WERI-Rb-1 (cell line): ENCODE results near the gene ACSS2.

Experiments
- DNase-seq: peaks from one replicate; pipeline ENCODE4 v3.0.0-alpha.2; 2020
- H3K27ac ChIP-seq: fragments of 250-450 bp; sonication (Bioruptor Pico); 2 replicates; pipeline ENCODE4 v1.5.1; 2020; ENCODE audit warnings: mild to moderate bottlenecking, moderate library complexity
- H3K27me3 ChIP-seq: fragments of 250-450 bp; sonication (Bioruptor Pico); 2 replicates; pipeline ENCODE4 v1.5.1; 2021; ENCODE audit warnings: mild to moderate bottlenecking, low read depth, moderate library complexity; ENCODE audit not compliant: insufficient read depth, severe bottlenecking
- H3K36me3 ChIP-seq: fragments of 250-450 bp; sonication (Bioruptor Pico); 2 replicates; pipeline ENCODE4 v1.5.1; 2020; ENCODE audit warnings: mild to moderate bottlenecking, moderate library complexity
- H3K4me3 ChIP-seq: 2 replicates; pipeline ENCODE4 v1.5.1; 2011; ENCODE audit warnings: low read depth, mild to moderate bottlenecking, control low read depth, low read length
- H3K9me3 ChIP-seq: fragments of 250-450 bp; sonication (Bioruptor Pico); 2 replicates; pipeline ENCODE4 v1.5.1; 2021; ENCODE audit warnings: mild to moderate bottlenecking, moderate library complexity; ENCODE audit not compliant: severe bottlenecking
- TF ChIP-seq, protein P1 (sequence below): IDR thresholded peaks from 2 replicates; pipeline ENCODE4 v1.5.1; 2011; ENCODE audit warnings: low read depth, mild to moderate bottlenecking, control low read depth, inconsistent platforms, low read length

The ACSS2 gene

DNA sequence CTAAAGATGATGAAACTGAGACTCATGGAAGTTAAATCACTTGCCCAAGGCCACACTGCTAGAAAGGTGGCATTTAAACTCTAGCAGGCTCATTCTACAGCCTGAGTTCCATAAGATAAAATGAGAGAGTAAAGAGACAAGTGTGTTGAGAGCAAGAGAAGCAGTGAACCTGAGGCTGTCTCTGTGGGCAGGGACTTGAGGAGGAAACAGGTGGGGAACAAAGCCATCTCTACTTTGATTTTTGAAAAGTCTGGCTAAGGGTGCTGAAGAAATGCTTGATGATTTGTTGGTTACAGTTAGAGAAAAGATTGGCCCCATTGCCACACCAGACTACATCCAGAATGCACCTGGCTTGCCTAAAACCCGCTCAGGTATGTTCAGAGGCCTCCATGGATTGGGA lies 50.2 kb downstream of the ACSS2 start:
- no peak for DNase-seq
- no peaks in the 10 kb centered on the region for H3K27me3 ChIP-seq

DNA sequence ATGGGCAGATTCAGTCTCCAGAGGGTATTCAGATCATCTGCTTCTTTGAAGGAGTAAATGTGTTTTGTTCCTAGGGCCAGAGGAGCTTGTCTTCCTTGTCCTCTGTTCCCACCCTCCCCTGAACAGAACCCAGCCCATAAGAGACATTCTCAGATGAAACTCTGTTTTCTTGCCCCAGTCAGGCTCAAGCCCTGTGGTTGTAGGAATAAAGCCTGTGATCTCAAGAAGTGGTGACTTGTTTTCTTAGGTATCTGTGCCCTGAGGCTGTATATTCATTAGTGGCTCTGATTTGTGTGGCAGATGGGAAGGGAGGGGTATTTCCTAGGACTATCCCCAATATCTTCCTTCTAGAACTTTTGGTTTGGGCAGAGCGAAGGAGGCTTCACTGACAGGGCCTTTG lies 51.3 kb downstream of the ACSS2 start:
- H3K36me3 ChIP-seq: peaks cover 26% of the 10 kb centered on the region
- TF ChIP-seq, protein P1, sequence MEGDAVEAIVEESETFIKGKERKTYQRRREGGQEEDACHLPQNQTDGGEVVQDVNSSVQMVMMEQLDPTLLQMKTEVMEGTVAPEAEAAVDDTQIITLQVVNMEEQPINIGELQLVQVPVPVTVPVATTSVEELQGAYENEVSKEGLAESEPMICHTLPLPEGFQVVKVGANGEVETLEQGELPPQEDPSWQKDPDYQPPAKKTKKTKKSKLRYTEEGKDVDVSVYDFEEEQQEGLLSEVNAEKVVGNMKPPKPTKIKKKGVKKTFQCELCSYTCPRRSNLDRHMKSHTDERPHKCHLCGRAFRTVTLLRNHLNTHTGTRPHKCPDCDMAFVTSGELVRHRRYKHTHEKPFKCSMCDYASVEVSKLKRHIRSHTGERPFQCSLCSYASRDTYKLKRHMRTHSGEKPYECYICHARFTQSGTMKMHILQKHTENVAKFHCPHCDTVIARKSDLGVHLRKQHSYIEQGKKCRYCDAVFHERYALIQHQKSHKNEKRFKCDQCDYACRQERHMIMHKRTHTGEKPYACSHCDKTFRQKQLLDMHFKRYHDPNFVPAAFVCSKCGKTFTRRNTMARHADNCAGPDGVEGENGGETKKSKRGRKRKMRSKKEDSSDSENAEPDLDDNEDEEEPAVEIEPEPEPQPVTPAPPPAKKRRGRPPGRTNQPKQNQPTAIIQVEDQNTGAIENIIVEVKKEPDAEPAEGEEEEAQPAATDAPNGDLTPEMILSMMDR: no peak
- H3K9me3 ChIP-seq: no peaks in the 10 kb centered on the region
- H3K27ac ChIP-seq: no peak overlapping the region
- H3K4me3 ChIP-seq: no peak overlapping the region
- no peaks in the 10 kb centered on the region for H3K27me3 ChIP-seq
- no peak for DNase-seq

More for the DNA sequence above, 50.2 kb downstream of the ACSS2 start:
- Histone ChIP-seq H3K36me3 (peaks cover 26% of the 10 kb centered on the region), H3K4me3 (no peak overlapping the region), H3K27ac (no peak overlapping the region), H3K9me3 (no peaks in the 10 kb centered on the region)
- TF ChIP-seq, protein P1: no peak

GRCh38 chr20:34928411-34928810 lies 52.0 kb downstream of the ACSS2 start:
- TF ChIP-seq, protein P1: no peak
- Histone ChIP-seq H3K36me3 (peaks cover 29% of the 10 kb centered on the region), H3K27me3 (no peaks in the 10 kb centered on the region)

DNA sequence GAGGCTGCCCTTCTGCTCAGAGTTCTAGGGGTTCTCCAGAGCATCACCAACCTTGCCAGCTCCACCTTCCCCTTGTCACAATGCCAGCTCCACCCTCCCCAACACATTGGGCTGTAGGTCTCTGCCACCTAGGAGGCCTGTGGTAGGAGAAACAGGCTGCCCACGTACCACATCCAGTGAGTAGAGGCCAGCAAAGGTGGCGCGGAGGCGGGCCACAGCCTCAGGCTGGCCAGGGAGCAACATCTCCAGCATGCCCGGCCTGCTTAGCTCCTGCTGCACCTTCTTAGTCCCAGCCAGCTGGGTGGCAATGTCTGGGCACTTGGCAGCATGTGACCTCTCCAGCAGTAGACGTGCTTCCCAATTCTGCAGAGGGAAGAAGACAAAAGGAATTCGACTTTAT lies 55.4 kb downstream of the ACSS2 start:
- Histone ChIP-seq H3K36me3 (peaks cover 38% of the 10 kb centered on the region), H3K27me3 (no peaks in the 10 kb centered on the region), H3K27ac (no peak overlapping the region), H3K9me3 (no peaks in the 10 kb centered on the region), H3K4me3 (no peak overlapping the region)
- DNase-seq: no peak
- TF ChIP-seq, protein P1: no peak

More at GRCh38 chr20:34928411-34928810, 52.0 kb downstream of the ACSS2 start:
- Histone ChIP-seq H3K4me3 (no peak overlapping the region), H3K9me3 (no peaks in the 10 kb centered on the region), H3K27ac (no peak overlapping the region)
- DNase-seq: no peak

DNA sequence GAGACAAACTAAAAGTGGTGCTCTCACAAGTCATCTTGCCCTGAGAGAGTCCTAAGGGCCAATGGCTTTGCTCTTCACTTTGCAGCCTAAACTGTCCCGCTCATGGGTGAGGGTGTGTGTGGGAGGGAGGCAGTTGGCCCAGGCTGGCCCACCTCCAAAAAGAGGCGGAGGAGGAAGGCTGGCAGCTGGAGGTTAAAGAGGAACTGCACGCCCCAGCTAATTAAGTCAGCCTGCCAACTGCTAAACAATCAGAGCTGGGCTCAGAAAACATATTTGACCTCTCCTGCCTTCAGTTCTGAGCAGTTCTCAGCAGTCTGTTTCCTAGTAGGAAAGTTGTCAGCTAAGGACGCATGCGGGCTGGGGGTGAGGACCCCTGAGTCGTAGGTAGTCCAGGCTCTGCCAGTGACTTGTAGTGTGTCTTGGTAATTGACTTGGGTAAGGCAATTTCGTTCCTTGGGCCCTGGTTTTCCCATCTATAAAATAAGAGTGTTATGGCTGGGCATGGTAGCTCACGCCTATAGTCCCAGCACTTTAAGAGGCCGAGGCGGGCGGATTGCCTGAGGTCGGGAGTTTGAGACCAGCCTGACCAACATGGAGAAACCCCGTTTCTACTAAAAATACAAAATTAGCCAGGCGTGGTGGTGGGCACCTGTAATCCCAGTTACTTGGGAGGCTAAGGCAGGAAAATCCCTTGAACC lies 62.2 kb downstream of the ACSS2 start:
- Histone ChIP-seq H3K4me3 (no peak overlapping the region), H3K9me3 (no peaks in the 10 kb centered on the region), H3K27me3 (no peaks in the 10 kb centered on the region), H3K27ac (no peak overlapping the region), H3K36me3 (peaks cover 44% of the 10 kb centered on the region)
- TF ChIP-seq, protein P1: no peak
- no peak for DNase-seq

- Histone ChIP-seq H3K36me3 (peaks cover 51% of the 10 kb centered on the region), H3K9me3 (no peaks in the 10 kb centered on the region), H3K4me3 (no peak overlapping the region), H3K27ac (no peak overlapping the region), H3K27me3 (no peaks in the 10 kb centered on the region)
- TF ChIP-seq, protein P1: no peak
- DNase-seq: no peak
Measured at GRCh38 chr20:34940081-34940481, 63.7 kb downstream of the ACSS2 start.
